Hepatocyte (in vitro differentiated cells): ENCODE data around the gene HLTF.

Source experiments
- EZH2 ChIP-seq: fragments of 200-600 bp; sonication (generic); IDR thresholded peaks from 2 replicates; pipeline ENCODE4 v1.6.1; 2016; ENCODE audit warnings: antibody characterized with exemption, mild to moderate bottlenecking, borderline replicate concordance
- EZH2phosphoT487 ChIP-seq: fragments of 200-600 bp; sonication (generic); IDR thresholded peaks from one replicate; pipeline ENCODE4 v1.6.1; 2018; ENCODE audit warnings: antibody characterized with exemption, mild to moderate bottlenecking, low read depth, moderate library complexity; ENCODE audit not compliant: unreplicated experiment, severe bottlenecking
- TF ChIP-seq, protein P1 (sequence below): fragments of 200-600 bp; sonication (generic); IDR thresholded peaks from 2 replicates; pipeline ENCODE4 v1.5.1; 2016; ENCODE audit warnings: antibody characterized with exemption, mild to moderate bottlenecking; ENCODE audit not compliant: poor library complexity

GRCh38 chr3:148997623-148998022 is 88.7 kb downstream of the HLTF start:
- TF ChIP-seq, protein P1, sequence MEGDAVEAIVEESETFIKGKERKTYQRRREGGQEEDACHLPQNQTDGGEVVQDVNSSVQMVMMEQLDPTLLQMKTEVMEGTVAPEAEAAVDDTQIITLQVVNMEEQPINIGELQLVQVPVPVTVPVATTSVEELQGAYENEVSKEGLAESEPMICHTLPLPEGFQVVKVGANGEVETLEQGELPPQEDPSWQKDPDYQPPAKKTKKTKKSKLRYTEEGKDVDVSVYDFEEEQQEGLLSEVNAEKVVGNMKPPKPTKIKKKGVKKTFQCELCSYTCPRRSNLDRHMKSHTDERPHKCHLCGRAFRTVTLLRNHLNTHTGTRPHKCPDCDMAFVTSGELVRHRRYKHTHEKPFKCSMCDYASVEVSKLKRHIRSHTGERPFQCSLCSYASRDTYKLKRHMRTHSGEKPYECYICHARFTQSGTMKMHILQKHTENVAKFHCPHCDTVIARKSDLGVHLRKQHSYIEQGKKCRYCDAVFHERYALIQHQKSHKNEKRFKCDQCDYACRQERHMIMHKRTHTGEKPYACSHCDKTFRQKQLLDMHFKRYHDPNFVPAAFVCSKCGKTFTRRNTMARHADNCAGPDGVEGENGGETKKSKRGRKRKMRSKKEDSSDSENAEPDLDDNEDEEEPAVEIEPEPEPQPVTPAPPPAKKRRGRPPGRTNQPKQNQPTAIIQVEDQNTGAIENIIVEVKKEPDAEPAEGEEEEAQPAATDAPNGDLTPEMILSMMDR: no peak
- TF ChIP-seq EZH2: no peak
- TF ChIP-seq EZH2phosphoT487: no peak
